EH (cell line): ENCODE results near the gene DEFB132.

ENCODE experiments used
- DNase-seq: peaks from one replicate; pipeline ENCODE4 v3.0.0-alpha.2; 2015; ENCODE audit warnings: low read depth

Gene DEFB132

GRCh38 chr20:263701-264100, 6.2 kb downstream of the DEFB132 start:
- no peak for DNase-seq

GRCh38 chr20:266596-267562, 9.4 kb downstream of the DEFB132 start:
- peak; percentile 70 for DNase-seq

- DNase-seq, result no peak
Measured at GRCh38 chr20:270517-270916, 13.0 kb downstream of the DEFB132 start.

GRCh38 chr20:271069-271468, 13.5 kb downstream of the DEFB132 start:
- DNase-seq, result no peak

GRCh38 chr20:271528-271927, 14.0 kb downstream of the DEFB132 start:
- DNase-seq, result no peak

GRCh38 chr20:272718-273117, 15.2 kb downstream of the DEFB132 start:
- DNase-seq, result no peak

GRCh38 chr20:273884-274283, 16.4 kb downstream of the DEFB132 start:
- no peak for DNase-seq

- DNase-seq, result no peak
Measured at GRCh38 chr20:275791-276190, 18.3 kb downstream of the DEFB132 start.

GRCh38 chr20:276620-277495, 19.3 kb downstream of the DEFB132 start:
- DNase-seq, result no peak

GRCh38 chr20:277496-277781, 19.9 kb downstream of the DEFB132 start:
- no peak for DNase-seq

GRCh38 chr20:278181-278580, 20.7 kb downstream of the DEFB132 start:
- no peak for DNase-seq

- no peak for DNase-seq
Measured at GRCh38 chr20:278607-279571, 21.4 kb downstream of the DEFB132 start.

GRCh38 chr20:284172-284571, 26.6 kb downstream of the DEFB132 start:
- DNase-seq, result no peak

GRCh38 chr20:286508-286907, 29.0 kb downstream of the DEFB132 start:
- DNase-seq, result no peak

GRCh38 chr20:288956-289692, 31.6 kb downstream of the DEFB132 start:
- no peak for DNase-seq

GRCh38 chr20:289693-290083, 32.2 kb downstream of the DEFB132 start:
- no peak for DNase-seq

- DNase-seq, result peak; percentile 93
Measured at GRCh38 chr20:290084-290831, 32.7 kb downstream of the DEFB132 start, which contains the start of gene C20orf96. Gene C20orf96 (minus strand): TSS chr20:290750. CDS start chr20:290610, 140 bp downstream.

GRCh38 chr20:294602-295001, 37.1 kb downstream of the DEFB132 start:
- no peak for DNase-seq

- DNase-seq, result no peak
Measured at GRCh38 chr20:295804-296203, 38.3 kb downstream of the DEFB132 start.
